GM21529 (cell line): ENCODE measurements around the gene MEGF11.
"Not testable (repeated sequence)": the region's sequence is repeated elsewhere in the genome, so short reads cannot be mapped to it uniquely, and the experiment has no call there.

Experiments
- ATAC-seq: cut with Tn5 transposase; IDR thresholded peaks from one replicate; pipeline ENCODE4 v1.9.1; 2021; ENCODE audit not compliant: unreplicated experiment

MEGF11 gene

DNA sequence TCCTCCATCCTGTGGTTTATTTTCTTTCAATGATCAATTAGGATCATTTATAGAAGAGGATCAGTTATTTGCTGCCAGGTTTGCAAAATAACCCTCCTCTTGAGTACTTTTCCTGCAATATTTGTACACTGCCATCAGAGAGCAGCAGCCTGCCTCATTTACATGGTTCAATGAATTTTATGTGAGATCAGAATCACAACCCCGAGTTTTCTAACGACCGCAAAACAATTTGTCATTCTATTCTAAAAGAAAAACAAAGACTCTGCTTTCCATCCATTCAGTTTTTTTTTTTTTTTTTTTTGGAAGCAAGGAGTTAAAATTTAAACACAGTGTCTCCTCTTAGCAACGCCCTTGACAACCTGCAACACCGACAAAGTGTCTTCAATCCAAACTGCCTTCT is 237.4 kb downstream of the MEGF11 start:
- ATAC-seq, result no peak

GRCh38 chr15:66014635-66015182 is 238.8 kb downstream of the MEGF11 start:
- no peak for ATAC-seq

- no peak for ATAC-seq
Observed at GRCh38 chr15:66014022-66014421, 239.5 kb downstream of the MEGF11 start.

- no peak for ATAC-seq
Observed at GRCh38 chr15:66008940-66009562, 244.5 kb downstream of the MEGF11 start.

DNA sequence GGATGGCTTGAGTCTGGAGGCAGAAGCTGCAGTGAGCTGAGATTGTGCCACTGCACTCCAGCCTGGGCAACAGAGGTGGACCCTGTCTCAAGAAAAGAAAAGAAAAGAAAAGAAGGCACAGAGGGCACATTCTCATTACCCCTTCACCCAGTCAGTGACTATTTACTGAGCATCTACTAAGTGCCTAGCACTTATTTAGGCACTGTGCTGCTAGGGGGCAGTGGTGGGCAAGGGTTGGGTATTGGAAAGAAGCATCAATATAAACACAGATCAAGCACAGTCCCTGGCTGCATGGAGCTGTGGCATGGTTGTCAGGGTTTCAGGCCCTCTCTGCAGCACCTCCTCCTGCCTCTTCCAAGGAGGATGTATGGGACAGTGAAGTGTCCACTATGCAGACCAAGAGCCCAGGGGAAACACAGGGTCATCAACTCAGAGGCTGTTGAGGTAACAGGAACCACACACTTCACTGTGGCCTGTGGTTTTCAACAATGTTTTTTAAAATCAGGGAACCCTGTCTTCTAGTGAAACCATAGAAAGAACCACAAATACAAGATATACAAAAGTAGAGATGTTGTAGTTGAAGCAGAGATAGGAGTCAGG is 245.8 kb downstream of the MEGF11 start:
- ATAC-seq, result no peak

- no peak for ATAC-seq
Observed at GRCh38 chr15:66006986-66007385, 246.6 kb downstream of the MEGF11 start.

DNA sequence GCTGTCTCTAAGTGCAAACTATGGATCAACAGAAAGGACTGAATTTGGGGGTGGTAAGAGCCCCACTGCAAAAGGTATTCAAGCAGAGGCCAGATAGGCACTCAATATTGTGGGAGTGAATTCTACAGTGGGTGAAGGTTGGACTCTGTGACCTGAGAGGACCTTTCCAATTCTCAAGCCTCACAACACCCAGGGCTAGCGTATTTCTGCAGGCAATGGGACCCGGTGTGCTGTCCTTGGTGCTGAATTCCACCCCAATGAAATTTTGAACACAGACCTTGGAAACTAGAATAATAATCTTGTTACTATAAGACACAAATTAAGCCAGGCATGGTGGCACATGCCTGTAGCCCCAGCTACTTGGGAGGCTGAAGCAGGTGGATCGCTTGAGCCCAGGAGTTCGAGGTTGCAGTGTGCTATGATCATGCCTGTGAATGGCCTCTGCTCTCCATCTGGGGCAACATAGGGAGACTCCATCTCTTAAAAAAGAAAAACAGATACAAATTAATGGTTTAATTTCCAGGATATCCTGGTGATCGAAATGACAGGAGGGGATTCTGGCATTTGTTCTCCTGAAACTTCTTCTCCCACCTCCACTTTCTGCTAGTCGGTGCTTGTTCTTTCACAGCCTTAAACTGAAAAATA is 248.8 kb downstream of the MEGF11 start:
- no peak for ATAC-seq

DNA sequence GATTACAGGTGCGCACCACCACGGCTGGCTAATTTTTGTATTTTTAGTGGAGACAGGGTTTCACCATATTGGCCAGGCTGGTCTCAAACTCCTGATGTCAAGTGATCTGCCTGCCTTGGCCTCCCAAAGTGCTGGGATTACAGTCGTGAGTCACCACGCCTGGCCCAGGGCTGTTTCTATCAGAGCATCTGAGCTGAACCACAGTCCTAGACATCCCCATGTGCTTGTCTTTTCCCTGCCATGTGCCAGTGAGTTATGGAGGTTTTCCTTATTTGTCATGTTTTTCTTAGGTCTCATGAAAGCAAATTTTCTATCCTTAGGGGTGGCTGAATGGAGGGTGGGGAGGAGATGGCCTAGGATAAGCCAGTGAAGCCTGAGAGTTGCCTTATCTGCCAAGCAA is 250.4 kb downstream of the MEGF11 start:
- not testable (repeated sequence) for ATAC-seq

DNA sequence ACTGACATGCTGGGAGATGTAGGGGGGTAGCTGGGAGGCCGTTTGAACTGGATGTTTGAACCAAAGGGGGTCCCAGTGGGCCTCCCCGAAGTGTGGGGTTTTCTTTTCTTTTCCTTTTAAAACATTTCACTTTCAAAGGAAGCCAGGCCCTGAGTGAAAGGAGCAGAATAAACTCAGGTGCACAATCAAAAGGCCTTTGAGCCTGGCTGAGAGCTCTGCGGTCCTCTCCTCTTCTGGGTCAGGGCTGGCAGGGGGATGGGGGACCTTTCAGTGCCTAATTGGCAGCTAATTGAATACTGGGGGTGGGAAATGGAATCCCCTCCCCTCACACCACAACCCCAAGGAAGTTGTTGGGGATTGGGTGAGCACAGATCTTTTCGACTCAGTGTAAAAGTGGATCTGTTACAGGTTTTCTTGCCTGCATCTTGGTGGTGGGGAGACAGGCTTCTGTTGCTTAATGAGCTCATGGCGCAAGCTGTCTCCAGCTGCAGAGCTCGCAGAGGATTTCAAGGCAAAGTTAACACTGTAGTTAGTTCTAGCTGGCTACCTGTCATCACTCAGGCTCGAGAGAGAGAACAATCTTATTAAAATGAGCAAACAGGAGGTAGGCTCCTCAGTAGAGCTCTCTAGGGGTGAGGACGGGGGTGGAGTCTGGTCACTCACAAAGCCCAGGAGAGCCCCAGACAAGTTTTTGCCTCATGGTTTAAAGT is 251.7 kb downstream of the MEGF11 start:
- no peak for ATAC-seq

GRCh38 chr15:66001042-66001441 is 252.5 kb downstream of the MEGF11 start:
- no peak for ATAC-seq

- ATAC-seq, result no peak
Observed at GRCh38 chr15:65998486-65998885, 255.1 kb downstream of the MEGF11 start.

DNA sequence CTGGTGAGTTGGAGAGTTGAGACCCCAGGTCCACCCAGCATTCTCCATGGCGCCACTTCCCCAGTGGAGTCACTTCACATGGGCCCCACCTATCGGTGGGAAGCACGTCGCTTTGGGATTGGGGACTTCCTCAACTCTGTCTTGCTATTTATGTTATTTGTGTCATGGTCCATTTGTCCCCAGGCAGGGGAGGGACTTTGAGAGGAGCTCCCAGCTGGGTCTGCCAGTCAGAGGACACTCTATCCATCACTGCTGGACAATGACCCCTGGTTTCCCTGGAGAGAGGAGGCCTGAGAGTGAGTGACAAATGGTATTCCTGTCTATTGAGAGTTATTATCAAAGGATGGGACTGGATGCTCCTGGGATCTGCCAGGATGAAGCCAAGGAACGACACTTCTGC is 256.6 kb downstream of the MEGF11 start:
- no peak for ATAC-seq

GRCh38 chr15:65994832-65995231 is 258.7 kb downstream of the MEGF11 start:
- no peak for ATAC-seq

GRCh38 chr15:65993762-65994161 is 259.8 kb downstream of the MEGF11 start:
- no peak for ATAC-seq

DNA sequence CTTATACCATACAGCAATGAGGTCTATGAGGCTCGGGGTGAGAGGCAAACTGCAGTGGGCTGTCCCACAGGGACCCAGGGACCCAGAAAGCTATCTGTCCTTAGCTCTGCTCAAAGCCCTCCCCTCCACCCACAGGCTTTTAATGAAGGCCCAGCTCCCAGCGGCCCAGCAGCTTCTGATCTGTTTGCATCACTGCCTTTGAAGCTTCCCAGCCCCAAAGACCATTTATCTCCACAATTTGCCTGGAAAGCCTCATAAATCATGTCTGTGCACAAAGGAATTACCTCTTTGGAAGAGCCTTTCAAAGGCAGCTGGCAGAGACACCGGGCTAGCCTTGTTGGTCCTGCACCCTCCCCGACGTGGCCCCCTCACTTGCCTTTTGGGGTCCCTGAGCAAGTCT is 260.3 kb downstream of the MEGF11 start:
- no peak for ATAC-seq

DNA sequence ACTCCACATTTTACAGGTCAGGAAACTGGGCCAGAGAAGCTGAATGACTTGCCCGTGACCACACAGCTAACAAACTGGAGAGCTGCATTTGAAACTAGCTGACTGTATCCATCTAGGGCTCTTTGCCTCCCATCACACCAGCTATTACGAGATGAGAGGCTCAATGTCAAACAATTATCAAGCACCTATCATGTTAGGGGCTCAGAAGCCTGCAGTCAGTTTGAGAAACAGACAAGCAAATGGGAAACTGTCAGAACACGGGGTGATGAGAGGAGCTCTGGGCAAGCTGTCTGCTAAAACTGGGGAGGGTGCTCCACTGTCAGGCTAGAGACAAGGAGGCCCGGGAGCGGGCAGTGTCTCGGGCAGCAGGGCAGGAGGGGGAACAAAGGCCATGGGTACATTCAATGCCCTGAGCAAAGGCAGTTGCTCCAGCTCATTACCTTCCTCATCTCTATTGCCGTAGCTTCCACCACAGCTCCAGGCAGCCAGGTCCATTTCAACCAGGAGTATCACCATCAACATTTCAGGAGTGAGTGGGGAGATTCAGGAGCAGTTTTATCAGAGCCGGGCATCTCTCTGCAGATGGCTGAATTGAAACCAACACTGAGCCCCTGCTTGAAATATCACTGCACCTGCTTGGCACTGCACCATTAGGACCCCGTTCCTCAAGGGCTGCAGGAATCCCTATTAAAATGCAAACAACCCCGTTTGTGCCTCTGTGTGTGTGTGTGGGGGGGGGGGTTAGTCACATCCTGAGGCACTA is 261.6 kb downstream of the MEGF11 start:
- no peak for ATAC-seq

- ATAC-seq, result no peak
Observed at GRCh38 chr15:65990298-65990981, 263.1 kb downstream of the MEGF11 start.

DNA sequence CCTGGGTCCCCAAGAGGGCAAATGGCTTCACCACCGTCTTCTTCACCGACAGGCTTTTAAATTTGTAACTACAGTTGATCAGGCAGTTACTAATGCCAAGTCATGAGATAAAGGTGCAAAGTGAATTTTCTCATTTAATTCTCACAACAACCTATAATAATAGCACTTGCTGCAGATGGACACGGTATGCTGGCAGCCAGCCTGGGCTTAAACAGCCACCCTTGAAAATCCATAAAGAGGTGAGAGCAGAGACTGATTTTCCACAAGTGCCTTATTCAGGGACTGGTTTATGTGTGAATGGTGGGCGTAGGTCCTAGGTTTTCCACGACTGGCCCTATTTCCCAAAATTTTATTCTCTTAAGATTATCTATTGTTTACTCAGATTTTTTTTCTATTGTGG is 266.4 kb downstream of the MEGF11 start:
- ATAC-seq, result no peak

DNA sequence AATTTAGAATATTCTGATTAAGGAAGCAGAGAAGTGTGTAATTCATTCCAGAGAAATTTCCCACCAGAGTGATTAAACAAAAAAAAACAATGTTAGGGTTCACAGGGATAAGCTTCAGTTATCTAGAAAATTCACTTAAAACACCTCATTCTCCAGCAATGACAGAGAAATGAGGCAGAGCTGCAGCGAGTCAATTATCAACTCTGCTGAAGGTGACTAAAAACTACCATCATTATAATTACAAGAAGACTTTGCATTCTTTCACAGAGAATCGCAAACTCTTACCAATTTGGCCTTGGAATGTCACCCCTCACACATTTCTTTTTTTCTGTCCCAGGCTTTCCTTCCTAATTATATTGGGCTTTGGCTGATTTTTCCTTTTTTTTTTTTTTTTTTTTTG is 267.1 kb downstream of the MEGF11 start:
- no peak for ATAC-seq

GRCh38 chr15:65985387-65985786 is 268.2 kb downstream of the MEGF11 start:
- ATAC-seq, result no peak
